Esophagus muscularis mucosa (tissue), 4 donors: ENCODE results near the gene FALEC. TPM values are rescaled to one million over a fixed set of nuclear protein-coding genes. Genes with fewer than 3 reads are reported as not detected.

Experiments used
- DNase-seq: peaks from one replicate; pipeline ENCODE4 v3.0.0-alpha.2; 2017; ENCODE audit errors: extremely low spot score
- H3K27ac ChIP-seq, 4 donors: fragments of 200-600 bp; sonication (generic); replicated peaks in 1 of 4; 1 replicate in 3 of 4; 2 replicates in 1 of 4; pipeline ENCODE4 v1.5.1; 2016 to 2019; ENCODE audit warnings: mild to moderate bottlenecking in 1 of 4
- H3K27me3 ChIP-seq, 4 donors: fragments of 200-600 bp; sonication (generic); one replicate each; pipeline versions ENCODE4 v1.5.1 to v1.6.0; 2016 to 2019
- H3K36me3 ChIP-seq, 4 donors: fragments of 200-600 bp; sonication (generic); one replicate each; pipeline ENCODE4 v1.5.1; 2016 to 2019
- H3K4me1 ChIP-seq, 4 donors: fragments of 200-600 bp; sonication (generic); one replicate each; pipeline ENCODE4 v1.5.1; 2016 to 2019
- H3K4me3 ChIP-seq, 4 donors: fragments of 200-600 bp; sonication (generic); 1 replicate in 2 of 4; 2 replicates in 2 of 4; pipeline ENCODE4 v1.5.1; 2016 to 2019; ENCODE audit warnings: mild to moderate bottlenecking in 4 of 4, moderate library complexity in 1 of 4
- H3K9me3 ChIP-seq, 4 donors: fragments of 200-600 bp; sonication (generic); 1 replicate in 3 of 4; 2 replicates in 1 of 4; pipeline ENCODE4 v1.5.1; 2016 to 2019
- CTCF ChIP-seq, 3 experiments: fragments of 200-600 bp in 2 of 3; fragments of 450-650 bp in 1 of 3; sonication (generic) in 2 of 3; IDR thresholded peaks; one replicate each; pipeline ENCODE4 v1.5.1; 2017 to 2019; ENCODE audit warnings: antibody characterized with exemption in 3 of 3, mild to moderate bottlenecking in 2 of 3, moderate library complexity in 1 of 3
- EP300 ChIP-seq: sonication (generic); formaldehyde crosslinking; IDR thresholded peaks from one replicate; pipeline ENCODE4 v1.6.1; 2017; ENCODE audit warnings: antibody characterized with exemption
- POLR2A ChIP-seq: fragments of 450-650 bp; IDR thresholded peaks from one replicate; pipeline ENCODE4 v1.6.1; 2017; ENCODE audit warnings: antibody characterized with exemption, moderate library complexity, mild to moderate bottlenecking, low read depth
- POLR2AphosphoS5 ChIP-seq, 2 donors: sonication (generic); formaldehyde crosslinking; IDR thresholded peaks; one replicate each; pipeline ENCODE4 v1.6.1; 2017; ENCODE audit warnings: antibody characterized with exemption in 2 of 2
- WGBS: methylation state at CpG from one replicate; pipeline ENCODE4 v1.1.5; 2018; 5-methylcytosine and 5-hydroxymethylcytosine counted together
- intact Hi-C: fragments of 100-400 bp; cut with DNase I; formaldehyde crosslinking; loops from one replicate; pipeline ENCODE4 v1.15.1; 2023
- total RNA-seq, 4 donors: library from RNA; depleted of rRNA; stranded (reverse); fragments of >200 nt; gene quantifications; one replicate each; pipeline versions ENCODE4 v1.1.0 to v1.2.1, GENCODE V29; 2016

FALEC gene
- total RNA-seq, 4 donors from 2014 or later = not detected

- Histone ChIP-seq H3K36me3 (peaks cover 0 to 25% (median 15%) of the 10 kb centered on the region in 4 donors), H3K27ac (no peak overlapping the region), H3K9me3 (no peaks in the 10 kb centered on the region), H3K4me1 (peaks cover 12 to 44% (median 42%) of the 10 kb centered on the region in 4 donors), H3K27me3 (no peaks in the 10 kb centered on the region), H3K4me3 (no peak overlapping the region)
- intact Hi-C loops = loop anchor here (5.0 kb wide), 1 partner anchor 41 kb away; no protein-coding TSS in a partner anchor
- 96% methylated on average over 7 of the region's 7 CpGs for WGBS
- TF ChIP-seq EP300 = no peak
- no peak for TF ChIP-seq CTCF (IDR thresholded peaks at IDR 0.05)
- TF ChIP-seq POLR2AphosphoS5 (IDR thresholded peaks at IDR 0.05) = no peak
- TF ChIP-seq POLR2A = no peak
- DNase-seq = no peak
Measured at GRCh38 chr1:150513351-150513791, 2.2 kb upstream of the FALEC start.

- Histone ChIP-seq H3K27me3 (no peaks in the 10 kb centered on the region), H3K36me3 (peaks cover 0 to 25% (median 15%) of the 10 kb centered on the region in 4 donors)
Measured at GRCh38 chr1:150514260-150514659, 1.3 kb upstream of the FALEC start.

DNA sequence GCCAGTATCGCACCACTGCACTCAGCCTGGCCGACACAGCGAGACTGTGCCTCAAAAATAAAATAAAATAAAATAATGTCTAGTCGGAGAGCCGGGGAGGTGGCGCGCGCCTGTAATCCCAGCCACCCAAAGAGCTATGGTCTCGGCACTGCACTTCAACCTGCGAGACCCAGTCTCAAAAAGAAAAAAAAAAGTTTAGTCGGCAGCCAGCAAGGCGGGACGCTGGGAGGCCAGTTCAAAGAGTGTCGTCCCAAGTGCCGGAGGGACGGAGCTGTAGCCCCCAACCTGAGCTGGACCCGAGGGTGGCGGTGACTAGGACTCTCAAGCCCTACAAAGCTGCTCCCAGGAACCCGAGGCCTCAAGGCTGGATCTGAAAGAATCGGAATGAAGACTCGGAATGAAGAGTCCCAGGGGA is 632 bp upstream of the FALEC start:
- DNase-seq = no peak
- Histone ChIP-seq H3K4me3 (peak overlapping the region; percentile 56 to 70 (median 62)), H3K27ac (peak overlapping the region; percentile 85 to 89 (median 87)), H3K4me1 (peaks cover 12 to 31% (median 30%) of the 10 kb centered on the region in 4 donors), H3K9me3 (no peaks in the 10 kb centered on the region), H3K36me3 (peaks cover 0 to 23% (median 15%) of the 10 kb centered on the region in 4 donors), H3K27me3 (no peaks in the 10 kb centered on the region)
- TF ChIP-seq POLR2AphosphoS5 (IDR thresholded peaks at IDR 0.05) (no peak), POLR2A (no peak), EP300 (no peak), CTCF (IDR thresholded peaks at IDR 0.05) (no peak)
- 25% methylated on average over 20 of the region's 21 CpGs for WGBS
- intact Hi-C loops = loop anchor here (5.0 kb wide), 1 partner anchor 43 kb away; no protein-coding TSS in a partner anchor

More at GRCh38 chr1:150514260-150514659, 1.3 kb upstream of the FALEC start:
- DNase-seq = no peak
- Histone ChIP-seq H3K27ac (peak overlapping the region in 2 of 4 donors; percentile 85 to 86), H3K9me3 (no peaks in the 10 kb centered on the region), H3K4me1 (peaks cover 12 to 35% (median 34%) of the 10 kb centered on the region in 4 donors), H3K4me3 (no peak overlapping the region)
- TF ChIP-seq CTCF (IDR thresholded peaks at IDR 0.05) = no peak
- TF ChIP-seq EP300 = no peak
- no peak for TF ChIP-seq POLR2A
- TF ChIP-seq POLR2AphosphoS5 (IDR thresholded peaks at IDR 0.05) = no peak
- intact Hi-C loops = loop anchor here (5.0 kb wide), 1 partner anchor 42 kb away; no protein-coding TSS in a partner anchor
- 92% methylated on average over 9 of the region's 9 CpGs for WGBS

DNA sequence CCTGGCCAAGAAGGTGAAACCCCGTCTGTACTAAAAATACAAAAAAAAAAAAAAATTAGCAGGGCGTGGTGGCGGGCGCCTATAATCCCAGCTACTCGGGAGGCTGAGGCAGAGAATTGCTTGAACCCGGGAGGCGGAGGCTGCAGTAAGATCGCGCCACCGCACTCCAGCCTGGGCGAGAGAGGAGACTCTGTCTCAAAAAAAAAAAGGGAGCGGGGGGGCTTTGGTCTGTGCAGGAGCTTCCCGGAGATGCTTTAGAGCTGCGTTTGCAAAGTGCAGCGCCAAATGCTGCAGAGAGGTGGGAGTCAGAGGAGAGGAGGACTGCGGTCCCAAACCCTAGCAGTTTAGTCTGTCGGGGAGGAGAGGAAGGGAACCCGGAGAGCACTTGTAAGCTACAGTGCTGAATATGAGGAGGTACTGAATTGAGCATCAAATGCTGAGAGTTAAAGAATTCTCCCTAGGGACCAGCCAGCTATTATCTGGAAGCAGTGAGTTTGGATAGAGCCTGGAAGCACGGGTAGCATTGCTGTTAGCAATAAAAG is 569 bp downstream of the FALEC start:
- H3K36me3 ChIP-seq = peaks cover 0 to 16% (median 12%) of the 10 kb centered on the region in 4 donors
- TF ChIP-seq EP300 = no peak
- peak in 1 of 3 experiments; percentile 11 for TF ChIP-seq CTCF (IDR thresholded peaks at IDR 0.05)
- WGBS = 2% methylated on average over 19 of the region's 19 CpGs
- DNase-seq = no peak
- peak overlapping the region; percentile 56 to 70 (median 62) for H3K4me3 ChIP-seq
- intact Hi-C loops = no loop called here
- H3K27ac ChIP-seq = peak overlapping the region; percentile 85 to 89 (median 87)
- peaks cover 12 to 31% (median 29%) of the 10 kb centered on the region in 4 donors for H3K4me1 ChIP-seq
- H3K27me3 ChIP-seq = no peaks in the 10 kb centered on the region
- H3K9me3 ChIP-seq = no peaks in the 10 kb centered on the region
